K562 (cell line): ENCODE measurements around the gene SLC29A3. TPM values are rescaled to one million over a fixed set of nuclear protein-coding genes. Genes with fewer than 3 reads are reported as not detected.

Experiments
- ARNT ChIP-seq, 2 experiments: fragments of 450-650 bp; IDR thresholded peaks; 2 replicates each; pipeline ENCODE4 v1.6.1; 2016; ENCODE audit warnings: mild to moderate bottlenecking in 1 of 2
- ATF1 ChIP-seq, 2 experiments: fragments of 450-650 bp in 1 of 2; IDR thresholded peaks; 2 replicates each; pipeline ENCODE4 v1.6.1; 2016; ENCODE audit warnings: missing compliant biosample characterization in 1 of 2, missing genetic modification characterization in 1 of 2
- CBX1 ChIP-seq: sonication (generic); IDR thresholded peaks from 2 replicates; pipeline ENCODE4 v1.6.1; 2016; ENCODE audit warnings: antibody characterized with exemption, low read depth, mild to moderate bottlenecking
- CCAR2 ChIP-seq: fragments of 200-400 bp; formaldehyde crosslinking; IDR thresholded peaks from 2 replicates; pipeline ENCODE4 v1.6.1; 2017; ENCODE audit warnings: mild to moderate bottlenecking, low read depth, low read length
- CTBP1 ChIP-seq: fragments of 450-650 bp; IDR thresholded peaks from 2 replicates; pipeline ENCODE4 v1.6.1; 2016; ENCODE audit warnings: borderline replicate concordance
- E2F5 ChIP-seq: sonication (generic); formaldehyde crosslinking; IDR thresholded peaks from 2 replicates; pipeline ENCODE4 v1.8.0; 2022; ENCODE audit warnings: mild to moderate bottlenecking, missing genetic modification reagents
- ETS1 ChIP-seq: conservative IDR thresholded peaks from 2 replicates; pipeline ENCODE4 v1.6.1; 2011; ENCODE audit warnings: low read depth, mild to moderate bottlenecking, low read length; ENCODE audit not compliant: control insufficient read depth
- ETS2 ChIP-seq: IDR thresholded peaks from 2 replicates; pipeline ENCODE4 v1.6.1; 2016; ENCODE audit warnings: borderline replicate concordance, missing genetic modification characterization, mild to moderate bottlenecking, moderate library complexity, missing compliant biosample characterization; ENCODE audit not compliant: poor library complexity, severe bottlenecking
- GATAD2A ChIP-seq: fragments of 450-650 bp; IDR thresholded peaks from 2 replicates; pipeline ENCODE4 v1.6.1; 2017
- HDAC2 ChIP-seq: fragments of 450-650 bp; IDR thresholded peaks from 2 replicates; pipeline ENCODE4 v1.6.1; 2016; ENCODE audit warnings: mild to moderate bottlenecking
- HDAC8 ChIP-seq: fragments of 450-650 bp; IDR thresholded peaks from 2 replicates; pipeline ENCODE4 v1.6.1; 2016; ENCODE audit warnings: mild to moderate bottlenecking, missing genetic modification characterization, moderate library complexity, missing compliant biosample characterization
- KDM1A ChIP-seq, 2 experiments: fragments of 450-650 bp; IDR thresholded peaks; 2 replicates each; pipeline ENCODE4 v1.6.1; 2016; ENCODE audit warnings: mild to moderate bottlenecking in 2 of 2
- NFXL1 ChIP-seq: fragments of 450-650 bp; formaldehyde crosslinking; IDR thresholded peaks from 2 replicates; pipeline ENCODE4 v1.4.0; 2021; ENCODE audit warnings: mild to moderate bottlenecking
- RBM17 ChIP-seq: fragments of 200-400 bp; formaldehyde crosslinking; IDR thresholded peaks from 2 replicates; pipeline ENCODE4 v1.6.1; 2017; ENCODE audit warnings: low read depth, mild to moderate bottlenecking, low read length, borderline replicate concordance
- RBM22 ChIP-seq: fragments of 200-400 bp; formaldehyde crosslinking; IDR thresholded peaks from 2 replicates; pipeline ENCODE4 v1.6.1; 2018; ENCODE audit warnings: low read length, low read depth; ENCODE audit not compliant: poor library complexity, severe bottlenecking
- SFPQ ChIP-seq: fragments of 200-400 bp; formaldehyde crosslinking; IDR thresholded peaks from 2 replicates; pipeline ENCODE4 v1.6.1; 2017; ENCODE audit warnings: mild to moderate bottlenecking, low read depth, low read length, moderate library complexity
- SMARCA4 ChIP-seq: fragments of 450-650 bp; IDR thresholded peaks from 2 replicates; pipeline ENCODE4 v1.6.1; 2016
- SNAPC5 ChIP-seq: fragments of 250-450 bp; sonication (Bioruptor Pico); IDR thresholded peaks from 2 replicates; pipeline ENCODE4 v1.8.0; 2021; ENCODE audit warnings: moderate library complexity, mild to moderate bottlenecking, inconsistent platforms
- SPI1 ChIP-seq: IDR thresholded peaks from 2 replicates; pipeline ENCODE4 v1.6.1; 2011; ENCODE audit warnings: low read depth, low read length, control low read depth, borderline replicate concordance
- SRSF9 ChIP-seq: fragments of 200-400 bp; formaldehyde crosslinking; IDR thresholded peaks from 2 replicates; pipeline ENCODE4 v1.6.1; 2017; ENCODE audit warnings: low read depth, low read length, borderline replicate concordance
- TBP ChIP-seq: optimal IDR thresholded peaks from 2 replicates; pipeline ENCODE3; 2011; ENCODE audit warnings: low read depth, low read length, improper control_type of control experiment
- YY1 ChIP-seq, 3 experiments: IDR thresholded peaks; 2 replicates each; pipeline ENCODE4 v1.6.1; 2011; ENCODE audit warnings: low read length in 2 of 3, mild to moderate bottlenecking in 2 of 3, moderate library complexity in 2 of 3, borderline replicate concordance in 1 of 3, control low read depth in 1 of 3, low read depth in 1 of 3; ENCODE audit not compliant: insufficient read depth in 3 of 3, insufficient replicate concordance in 2 of 3, control insufficient read depth in 1 of 3, insufficient read length in 1 of 3; ENCODE audit errors: extremely low read depth in 1 of 3
- ZNF766 ChIP-seq: fragments of 200-800 bp; sonication (Bioruptor generic); conservative IDR thresholded peaks from 2 replicates; pipeline ENCODE4 v1.6.1; 2016; ENCODE audit warnings: missing genetic modification characterization, missing compliant biosample characterization
- ZZZ3 ChIP-seq: fragments of 450-650 bp; IDR thresholded peaks from 2 replicates; pipeline ENCODE4 v1.6.1; 2016; ENCODE audit warnings: antibody characterized with exemption, mild to moderate bottlenecking, moderate library complexity
- polyA plus RNA-seq, 8 experiments: library from polyadenylated mRNA; depleted of rRNA in 4 of 8; stranded (reverse) in 5 of 8; unstranded in 3 of 8; fragments of >200 nt; fragmentation: Nextera tagmentation in 2 of 8; fragmentation: Illumina TruSeq in 1 of 8; extraction: Ambion mirVana in 2 of 8; extraction: Trizol in 1 of 8; gene quantifications; 2 replicates each; pipeline versions ENCODE4 v1.2.1 to v1.2.3, GENCODE V29; 2011 to 2014; ENCODE audit warnings: inconsistent platforms in 1 of 8, missing spikeins in 1 of 8
- total RNA-seq, 7 experiments: library from RNA; depleted of rRNA in 6 of 7; stranded (reverse); fragments of >200 nt in 6 of 7; fragmentation: Illumina TruSeq in 2 of 7; extraction: Trizol in 2 of 7; gene quantifications; 2 replicates each; pipeline versions ENCODE4 v1.2.1 to v1.2.3, GENCODE V29; 2011 to 2021; ENCODE audit warnings: low replicate concordance in 1 of 7

The SLC29A3 gene
- total and polyA plus RNA-seq, 9 of the 15 experiments (the other 6 are each of a cell fraction or from before 2014, with no cell fraction given) = 2.1 to 10.7 (median 4.6) TPM

- TF ChIP-seq TBP (peak; percentile 17), E2F5 (CRISPR knock-in tag) (no peak), ZZZ3 (no peak), SMARCA4 (peak; percentile 72), YY1 (IDR thresholded peaks at IDR 0.05; ENCODE audit: borderline replicate concordance in 1 of 3, control insufficient read depth in 1 of 3, extremely low read depth in 1 of 3, insufficient read depth in 3 of 3, insufficient read length in 1 of 3, insufficient replicate concordance in 2 of 3, low read depth in 1 of 3, low read length in 2 of 3) (peak in 1 of 3 experiments; percentile 82), ETS1 (no peak), GATAD2A (0 out of 2 replicates have a peak, but pooled peaks have one; percentile 73), ETS2 (tag) (no peak), NFXL1 (CRISPR knock-in tag) (no peak), ATF1 (CRISPR knock-in tag; IDR thresholded peaks at IDR 0.05) (no peak), ATF1 (tag; IDR thresholded peaks at IDR 0.05) (peak; percentile 82), HDAC8 (no peak), SNAPC5 (CRISPR knock-in tag) (no peak), ARNT (IDR thresholded peaks at IDR 0.05) (peak; percentile 60 to 65; a peak in 3 of 4 replicates), RBM17 (no peak), ZNF766 (CRISPR knock-in tag) (peak; percentile 99), KDM1A (IDR thresholded peaks at IDR 0.05) (peak; percentile 91 to 95), CCAR2 (no peak), HDAC2 (peak; percentile 90), SRSF9 (no peak), SPI1 (peak; percentile 81; the same call in 1 of the 2 replicates), CTBP1 (peak; percentile 38; the same call in 1 of the 2 replicates), SFPQ (no peak), CBX1 (peak; percentile 96), RBM22 (no peak)
Measured at GRCh38 chr10:71359364-71360046, 40.4 kb downstream of the SLC29A3 start (continued).
